HG02763 (cell line): ENCODE measurements around the gene CTBS.

Source experiments
- ATAC-seq: cut with Tn5 transposase; IDR thresholded peaks from one replicate; pipeline ENCODE4 v1.9.1; 2021; ENCODE audit warnings: mild to moderate bottlenecking, moderate library complexity; ENCODE audit not compliant: unreplicated experiment

CTBS gene

DNA sequence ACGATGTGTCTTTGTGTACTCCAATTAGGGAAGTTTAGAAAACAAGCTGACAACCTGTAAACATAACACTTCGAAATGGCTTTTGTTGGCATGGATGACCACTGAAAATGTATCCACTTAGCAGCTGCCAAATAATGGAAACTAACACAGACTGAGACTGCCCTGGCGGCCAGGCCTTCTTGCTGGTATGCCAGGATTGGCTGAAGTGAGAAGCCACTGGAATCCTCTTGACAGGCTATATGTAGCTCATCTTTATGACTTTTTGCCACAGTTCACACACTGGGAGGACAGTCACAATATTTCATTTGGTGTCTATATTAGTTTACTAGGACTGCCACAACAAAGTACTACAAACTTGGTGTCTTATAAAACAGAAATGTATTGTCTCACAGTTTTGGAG, 12.9 kb upstream of the CTBS start:
- no peak for ATAC-seq

- ATAC-seq = no peak
Observed at GRCh38 chr1:84585803-84586202, 11.6 kb upstream of the CTBS start.

- ATAC-seq = no peak
Observed at GRCh38 chr1:84584126-84584525, 9.9 kb upstream of the CTBS start.

GRCh38 chr1:84583648-84584047, 9.4 kb upstream of the CTBS start:
- ATAC-seq = no peak

DNA sequence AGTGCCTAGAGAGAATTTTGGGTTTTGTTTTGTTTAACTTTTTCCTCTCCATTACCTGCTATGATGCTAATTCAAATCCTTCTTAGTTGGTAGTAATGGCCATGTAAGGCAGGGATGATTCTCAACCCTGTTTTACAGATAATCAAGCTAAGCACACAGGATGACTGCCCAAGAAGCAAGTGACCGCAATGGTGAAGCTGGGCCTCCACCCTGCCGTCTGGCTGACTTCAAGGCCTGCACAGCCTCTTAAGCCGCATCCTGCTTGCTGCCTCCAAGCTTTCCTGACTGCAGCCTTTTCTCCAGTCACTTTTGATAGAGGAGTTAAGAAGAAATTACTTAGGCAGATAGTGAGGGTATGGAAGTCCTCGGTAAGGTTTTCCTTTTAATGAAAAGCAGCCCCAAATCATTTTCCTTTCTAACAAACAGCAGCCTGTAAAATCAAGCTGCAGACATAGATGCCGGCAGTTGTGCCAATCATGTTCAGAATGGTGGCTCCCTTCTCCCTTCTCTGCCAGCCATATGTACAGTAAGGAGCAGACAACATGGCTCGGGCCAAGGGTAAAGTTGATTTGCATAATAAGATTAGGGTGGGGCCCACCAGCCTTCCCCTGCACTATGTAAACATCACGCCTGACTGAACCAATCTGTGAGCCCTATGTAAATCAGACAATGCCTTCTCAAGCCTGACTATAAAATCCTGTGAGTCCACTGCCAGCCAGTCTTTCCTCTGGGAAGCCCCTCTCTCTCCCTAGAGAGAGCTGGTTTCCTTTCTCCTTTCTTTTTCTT, 8.8 kb upstream of the CTBS start:
- no peak for ATAC-seq

GRCh38 chr1:84581648-84582047, 7.4 kb upstream of the CTBS start:
- ATAC-seq = no peak

GRCh38 chr1:84574936-84575335, 696 bp upstream of the CTBS start:
- ATAC-seq = no peak

DNA sequence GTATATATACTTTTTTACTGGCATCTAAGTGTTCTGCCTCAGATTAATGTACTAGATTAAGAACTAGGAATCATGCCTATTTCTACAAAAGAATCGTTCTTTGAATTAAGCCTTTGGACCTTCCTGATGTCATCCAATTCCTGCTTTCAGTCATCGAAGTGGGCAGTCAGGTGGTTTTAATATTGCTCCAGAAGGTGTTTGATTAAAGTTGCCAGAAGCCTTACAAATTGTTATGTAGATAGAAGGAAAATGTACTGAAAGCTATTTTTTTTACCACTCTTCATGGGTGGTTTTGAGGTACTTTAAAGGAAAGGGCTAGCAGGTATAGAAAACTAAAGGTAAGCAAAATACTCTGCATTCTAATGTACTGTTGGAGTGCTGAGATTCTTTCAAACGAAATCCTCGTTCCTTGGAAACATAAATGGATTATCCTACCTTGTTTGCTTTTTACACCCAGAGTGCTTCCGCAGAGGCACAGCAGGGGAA, 716 bp downstream of the CTBS start:
- ATAC-seq = no peak

GRCh38 chr1:84571150-84571535, 3.1 kb downstream of the CTBS start:
- no peak for ATAC-seq

DNA sequence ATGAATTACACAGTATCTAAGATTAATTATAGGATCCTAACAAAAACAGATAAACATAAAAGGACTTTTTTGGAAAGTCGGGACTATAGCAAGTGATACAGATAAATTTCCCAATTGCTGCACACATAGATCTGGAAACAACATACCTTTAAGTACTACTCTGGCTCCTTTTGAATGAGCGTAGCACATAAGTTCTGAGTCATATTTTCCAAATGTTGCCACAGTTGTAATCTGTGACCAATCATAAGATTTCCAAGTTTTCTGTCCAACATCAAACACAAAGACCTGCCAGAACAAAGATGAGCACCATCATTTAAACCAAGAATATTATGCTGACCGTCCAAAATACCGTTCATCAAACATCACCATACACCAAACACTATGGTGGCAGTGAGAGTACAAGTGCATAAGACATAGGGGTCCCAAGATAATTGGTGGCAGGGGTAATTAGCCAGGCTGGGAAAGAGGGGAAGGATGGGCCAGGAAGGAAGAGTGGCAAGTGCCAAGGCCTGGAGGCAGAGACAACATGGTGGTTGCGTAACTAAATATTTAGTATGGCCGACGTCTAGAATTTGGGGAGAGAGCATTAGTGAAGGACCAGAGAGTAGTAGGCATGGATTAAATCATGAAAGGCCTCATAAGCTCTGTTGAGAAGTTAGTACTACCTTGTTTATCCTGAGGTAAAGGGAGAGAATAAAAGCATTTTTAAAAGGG, 3.6 kb downstream of the CTBS start:
- no peak for ATAC-seq

DNA sequence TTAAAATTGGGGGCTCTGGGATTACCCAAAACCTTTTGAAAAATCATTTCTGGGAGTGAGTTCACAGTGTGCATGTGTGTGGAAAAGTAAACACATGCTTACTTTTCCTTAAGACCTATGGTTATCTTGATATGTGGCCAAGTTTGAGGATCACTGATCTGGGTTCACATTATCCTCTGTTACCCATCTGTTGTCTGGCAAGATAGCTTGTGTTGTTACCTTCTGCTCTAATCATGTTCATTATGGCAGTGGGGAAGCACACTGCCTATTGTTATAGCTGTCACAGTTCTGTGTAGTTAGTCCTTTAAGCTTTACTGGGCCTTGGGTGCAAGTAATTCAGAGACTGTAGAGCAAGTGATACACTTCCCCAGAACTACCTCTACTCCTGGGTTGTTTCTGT, 5.0 kb downstream of the CTBS start:
- no peak for ATAC-seq

GRCh38 chr1:84550826-84551225, 23.4 kb downstream of the CTBS start:
- no peak for ATAC-seq

GRCh38 chr1:84541679-84542078, 32.6 kb downstream of the CTBS start:
- no peak for ATAC-seq

- no peak for ATAC-seq
Observed at GRCh38 chr1:84540759-84541158, 33.5 kb downstream of the CTBS start.

DNA sequence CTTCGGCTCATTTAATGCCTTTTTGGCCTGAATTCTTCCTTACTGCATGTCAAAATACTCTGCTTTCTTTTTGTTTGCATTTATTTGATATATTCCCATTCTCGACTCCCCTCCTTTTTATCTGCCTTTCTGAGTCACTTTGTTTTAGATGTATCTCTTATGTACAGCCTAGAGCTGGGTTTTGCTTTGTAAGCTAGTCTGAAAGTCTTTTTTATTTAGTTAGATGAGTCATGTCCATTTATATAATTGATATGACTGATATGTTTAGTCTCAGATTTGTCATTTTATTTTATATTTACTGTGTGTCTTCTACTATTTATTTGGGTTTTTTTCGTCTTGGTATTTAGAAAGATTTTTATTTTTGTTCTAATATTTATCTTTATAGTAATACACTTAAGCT, 34.3 kb downstream of the CTBS start:
- ATAC-seq = no peak

DNA sequence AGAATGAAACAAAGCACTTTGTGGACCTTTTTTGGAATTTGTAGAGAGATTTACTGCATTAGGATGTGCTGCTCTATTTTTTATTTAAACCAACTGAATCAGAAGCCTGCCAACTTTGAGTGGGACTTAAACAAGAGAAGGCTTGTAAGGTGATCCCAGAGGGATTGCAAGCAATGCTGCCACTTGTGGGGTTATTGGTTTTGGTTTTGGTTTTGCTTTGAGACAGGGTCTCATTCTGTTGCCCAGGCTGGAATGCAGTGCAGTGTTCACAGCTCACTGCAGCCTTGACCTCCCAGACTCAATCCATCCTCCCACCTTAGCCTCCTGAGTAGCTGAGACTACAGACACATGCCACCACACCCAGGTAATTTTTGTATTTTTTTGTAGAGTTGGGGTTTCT, 35.6 kb downstream of the CTBS start:
- ATAC-seq = peak; percentile 72

GRCh38 chr1:84525779-84526178, 48.5 kb downstream of the CTBS start:
- no peak for ATAC-seq

DNA sequence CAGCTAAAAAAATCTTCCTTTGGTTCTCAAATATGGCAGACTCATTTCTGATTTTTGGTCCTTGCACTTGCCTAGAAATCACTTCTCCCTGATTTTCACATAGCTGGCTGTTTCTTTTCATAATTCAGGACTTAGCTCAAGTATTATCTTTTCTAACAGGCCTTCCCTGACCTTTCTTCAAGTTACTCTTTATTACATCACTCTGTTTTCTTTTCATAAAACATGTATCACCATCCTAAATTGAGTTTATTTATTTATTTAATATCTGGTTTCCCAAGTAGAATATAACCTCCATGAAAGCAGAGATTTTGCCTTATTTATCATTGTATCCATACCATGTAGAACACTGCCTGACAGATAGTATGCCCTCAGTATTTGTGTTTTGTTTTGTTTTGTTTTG, 49.6 kb downstream of the CTBS start:
- ATAC-seq = no peak

DNA sequence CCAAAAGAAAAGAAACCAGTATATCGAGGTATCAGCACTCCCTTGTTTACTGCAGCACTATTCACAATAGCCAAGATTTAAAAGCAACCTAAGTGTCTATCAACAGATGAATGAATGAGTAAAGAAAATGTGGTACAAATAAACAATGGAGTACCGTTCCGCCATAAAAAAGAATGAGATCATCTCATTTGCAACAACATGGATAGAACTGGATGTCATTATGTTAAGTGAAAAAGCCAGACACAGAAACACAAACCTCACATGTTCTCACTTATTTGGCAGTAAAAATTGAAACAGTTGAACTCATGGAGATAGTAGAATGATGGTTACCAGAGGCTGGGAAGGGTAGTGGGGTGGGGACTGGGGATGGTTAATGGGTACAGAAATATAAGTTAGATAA, 63.6 kb downstream of the CTBS start:
- no peak for ATAC-seq

GRCh38 chr1:84510165-84510564, 64.1 kb downstream of the CTBS start:
- ATAC-seq = no peak

- ATAC-seq = no peak
Observed at GRCh38 chr1:84509029-84509428, 65.2 kb downstream of the CTBS start.

DNA sequence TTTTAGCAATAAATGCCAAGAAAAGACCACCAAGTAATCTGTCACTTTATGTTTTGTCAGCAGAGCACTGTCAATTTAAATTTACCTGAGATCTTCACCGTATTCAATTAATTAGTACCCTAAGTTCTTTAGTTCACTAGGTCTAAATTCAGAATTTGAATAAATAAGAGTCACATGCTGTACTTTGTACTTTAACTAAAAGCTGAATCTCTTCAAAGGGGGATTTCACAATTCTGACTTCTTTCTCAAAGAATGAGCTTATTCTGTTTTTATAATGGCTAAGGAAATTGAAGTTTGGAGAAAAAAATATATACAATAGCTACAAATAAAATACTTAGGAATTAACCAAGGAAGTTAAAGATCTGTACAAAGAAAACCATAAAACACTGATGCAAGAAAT, 65.7 kb downstream of the CTBS start:
- ATAC-seq = no peak
